HL-60 (cell line): Measurements from ENCODE around the gene ACP4.
"Not testable (repeated sequence)": the region's sequence is repeated elsewhere in the genome, so short reads cannot be mapped to it uniquely, and the experiment has no call there.

Source experiments
- GABPA ChIP-seq: IDR thresholded peaks from 2 replicates; pipeline ENCODE4 v1.6.1; 2012; ENCODE audit warnings: low read depth
- TF ChIP-seq, protein P1 (sequence below): IDR thresholded peaks from one replicate; pipeline ENCODE4 v1.5.1; 2011; ENCODE audit warnings: low read length, control low read depth, inconsistent platforms; ENCODE audit not compliant: insufficient read depth

DNA sequence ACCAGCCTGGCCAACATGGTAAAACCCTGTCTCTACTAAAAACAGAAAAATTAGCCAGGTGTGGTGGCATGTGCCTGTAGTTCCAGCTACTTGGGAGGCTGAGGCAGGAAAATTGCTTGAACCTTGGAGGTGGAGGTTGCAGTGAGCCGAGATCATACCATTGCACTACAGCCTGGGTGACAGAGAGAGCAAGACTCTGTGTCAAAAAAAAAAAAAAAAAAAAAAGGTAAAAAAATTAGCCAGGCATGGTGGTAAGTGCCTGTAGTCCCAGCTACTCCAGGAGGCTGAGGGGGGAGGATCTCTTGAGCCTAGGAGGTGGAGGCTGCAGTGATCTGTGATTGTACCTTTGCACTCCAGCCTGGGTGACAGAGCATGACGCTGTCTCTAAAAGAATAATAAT lies 20.1 kb upstream of the ACP4 start, which contains the start of gene GPR32:
- TF ChIP-seq, protein P1, sequence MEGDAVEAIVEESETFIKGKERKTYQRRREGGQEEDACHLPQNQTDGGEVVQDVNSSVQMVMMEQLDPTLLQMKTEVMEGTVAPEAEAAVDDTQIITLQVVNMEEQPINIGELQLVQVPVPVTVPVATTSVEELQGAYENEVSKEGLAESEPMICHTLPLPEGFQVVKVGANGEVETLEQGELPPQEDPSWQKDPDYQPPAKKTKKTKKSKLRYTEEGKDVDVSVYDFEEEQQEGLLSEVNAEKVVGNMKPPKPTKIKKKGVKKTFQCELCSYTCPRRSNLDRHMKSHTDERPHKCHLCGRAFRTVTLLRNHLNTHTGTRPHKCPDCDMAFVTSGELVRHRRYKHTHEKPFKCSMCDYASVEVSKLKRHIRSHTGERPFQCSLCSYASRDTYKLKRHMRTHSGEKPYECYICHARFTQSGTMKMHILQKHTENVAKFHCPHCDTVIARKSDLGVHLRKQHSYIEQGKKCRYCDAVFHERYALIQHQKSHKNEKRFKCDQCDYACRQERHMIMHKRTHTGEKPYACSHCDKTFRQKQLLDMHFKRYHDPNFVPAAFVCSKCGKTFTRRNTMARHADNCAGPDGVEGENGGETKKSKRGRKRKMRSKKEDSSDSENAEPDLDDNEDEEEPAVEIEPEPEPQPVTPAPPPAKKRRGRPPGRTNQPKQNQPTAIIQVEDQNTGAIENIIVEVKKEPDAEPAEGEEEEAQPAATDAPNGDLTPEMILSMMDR = not testable (repeated sequence)
- TF ChIP-seq GABPA = not testable (repeated sequence)
